Stimulated activated naive CD8-positive, alpha-beta T cell treated with anti-CD3 and anti-CD28 coated beads, Interleukin-15, Interleukin-2, amounts not matched to agents 100 ng/mL and 50 ng/mL, for 24 hours (primary cell): ENCODE measurements around the gene RAN.
A peak's percentile ranks its signal among the peaks of the same experiment; 100 is the strongest.
"Not testable (repeated sequence)": the region's sequence is repeated elsewhere in the genome, so short reads cannot be mapped to it uniquely, and the experiment has no call there.

Source experiments
- H3K27ac Mint-ChIP-seq: one replicate; pipeline ENCODE4 v1.8.0; 2021; ENCODE audit warnings: mild to moderate bottlenecking, mixed read lengths
- H3K27me3 Mint-ChIP-seq: one replicate; pipeline ENCODE4 v1.8.0; 2021; ENCODE audit warnings: mixed read lengths
- H3K36me3 Mint-ChIP-seq: one replicate; pipeline ENCODE4 v1.8.0; 2021; ENCODE audit warnings: low read depth, mixed read lengths
- H3K4me1 Mint-ChIP-seq: one replicate; pipeline ENCODE4 v1.8.0; 2021; ENCODE audit warnings: low read depth, mixed read lengths
- H3K4me3 Mint-ChIP-seq: one replicate; pipeline ENCODE4 v1.8.0; 2021; ENCODE audit warnings: mild to moderate bottlenecking, mixed read lengths
- H3K9me3 Mint-ChIP-seq: one replicate; pipeline ENCODE4 v1.8.0; 2021; ENCODE audit warnings: mixed read lengths

Gene RAN

GRCh38 chr12:130838951-130839769 is 32.7 kb upstream of the RAN start, which contains the start of gene STX2:
TSS of gene STX2 (minus strand) at chr12:130839250. CDS start at chr12:130839099, 151 bp downstream.
- no peaks in the 10 kb centered on the region for H3K27me3 Mint-ChIP-seq
- H3K4me1 Mint-ChIP-seq, result peaks cover 26% of the 10 kb centered on the region
- peak within 1 kb of the TSS; percentile 91 for H3K27ac Mint-ChIP-seq
- peak within 1 kb of the TSS; percentile 83 for H3K4me3 Mint-ChIP-seq
- H3K36me3 Mint-ChIP-seq, result no peaks in the 10 kb centered on the region
- H3K9me3 Mint-ChIP-seq, result no peaks in the 10 kb centered on the region

GRCh38 chr12:130839770-130840404 is 32.0 kb upstream of the RAN start:
- Mint-ChIP-seq H3K27ac (peak overlapping the region; percentile 91), H3K9me3 (no peaks in the 10 kb centered on the region), H3K4me3 (peak overlapping the region; percentile 83), H3K36me3 (no peaks in the 10 kb centered on the region), H3K4me1 (peaks cover 26% of the 10 kb centered on the region), H3K27me3 (no peaks in the 10 kb centered on the region)

GRCh38 chr12:130846369-130846768 is 25.5 kb upstream of the RAN start:
- Mint-ChIP-seq H3K27ac (no peak overlapping the region), H3K4me1 (no peaks in the 10 kb centered on the region)

GRCh38 chr12:130847112-130847511 is 24.8 kb upstream of the RAN start:
- no peak overlapping the region for H3K27ac Mint-ChIP-seq
- H3K9me3 Mint-ChIP-seq, result no peaks in the 10 kb centered on the region
- no peaks in the 10 kb centered on the region for H3K36me3 Mint-ChIP-seq
- H3K27me3 Mint-ChIP-seq, result no peaks in the 10 kb centered on the region
- no peak overlapping the region for H3K4me3 Mint-ChIP-seq
- H3K4me1 Mint-ChIP-seq, result no peaks in the 10 kb centered on the region

More at GRCh38 chr12:130846369-130846768, 25.5 kb upstream of the RAN start:
- no peaks in the 10 kb centered on the region for H3K9me3 Mint-ChIP-seq
- no peaks in the 10 kb centered on the region for H3K36me3 Mint-ChIP-seq
- no peaks in the 10 kb centered on the region for H3K27me3 Mint-ChIP-seq
- no peak overlapping the region for H3K4me3 Mint-ChIP-seq

GRCh38 chr12:130848105-130848504 is 23.8 kb upstream of the RAN start:
- H3K27ac Mint-ChIP-seq, result not testable (repeated sequence)

GRCh38 chr12:130848785-130849305 is 23.0 kb upstream of the RAN start:
- not testable (repeated sequence) for H3K27ac Mint-ChIP-seq, H3K27me3 Mint-ChIP-seq, H3K9me3 Mint-ChIP-seq, H3K36me3 Mint-ChIP-seq, H3K4me3 Mint-ChIP-seq, H3K4me1 Mint-ChIP-seq

More at GRCh38 chr12:130848105-130848504, 23.8 kb upstream of the RAN start:
- H3K4me1 Mint-ChIP-seq, H3K36me3 Mint-ChIP-seq, H3K9me3 Mint-ChIP-seq, H3K4me3 Mint-ChIP-seq, H3K27me3 Mint-ChIP-seq: not testable (repeated sequence)

- peaks cover 3% of the 10 kb centered on the region for H3K27me3 Mint-ChIP-seq
- H3K36me3 Mint-ChIP-seq, result no peaks in the 10 kb centered on the region
- no peak overlapping the region for H3K4me3 Mint-ChIP-seq
These were observed 22.1 kb upstream of the RAN start for GRCh38 chr12:130849561-130850417.

GRCh38 chr12:130850418-130851021 is 21.3 kb upstream of the RAN start:
- H3K9me3 Mint-ChIP-seq, result no peaks in the 10 kb centered on the region
- no peaks in the 10 kb centered on the region for H3K36me3 Mint-ChIP-seq
- no peaks in the 10 kb centered on the region for H3K4me1 Mint-ChIP-seq
- H3K4me3 Mint-ChIP-seq, result no peak overlapping the region
- H3K27ac Mint-ChIP-seq, result no peak overlapping the region
- H3K27me3 Mint-ChIP-seq, result peaks cover 3% of the 10 kb centered on the region

More at GRCh38 chr12:130849561-130850417, 22.1 kb upstream of the RAN start:
- Mint-ChIP-seq H3K27ac (no peak overlapping the region), H3K9me3 (no peaks in the 10 kb centered on the region), H3K4me1 (no peaks in the 10 kb centered on the region)

GRCh38 chr12:130856088-130856487 is 15.8 kb upstream of the RAN start:
- peaks cover 12% of the 10 kb centered on the region for H3K27me3 Mint-ChIP-seq
- H3K27ac Mint-ChIP-seq, result no peak overlapping the region
- H3K4me3 Mint-ChIP-seq, result no peak overlapping the region
- peaks cover 7% of the 10 kb centered on the region for H3K9me3 Mint-ChIP-seq
- H3K36me3 Mint-ChIP-seq, result peaks cover 4% of the 10 kb centered on the region
- no peaks in the 10 kb centered on the region for H3K4me1 Mint-ChIP-seq

- no peak overlapping the region for H3K27ac Mint-ChIP-seq
- no peaks in the 10 kb centered on the region for H3K4me1 Mint-ChIP-seq
- no peak overlapping the region for H3K4me3 Mint-ChIP-seq
- H3K9me3 Mint-ChIP-seq, result peaks cover 7% of the 10 kb centered on the region
- peaks cover 4% of the 10 kb centered on the region for H3K36me3 Mint-ChIP-seq
- H3K27me3 Mint-ChIP-seq, result peaks cover 12% of the 10 kb centered on the region
These were observed 13.8 kb upstream of the RAN start for GRCh38 chr12:130858084-130858483.

- H3K4me3 Mint-ChIP-seq, result no peak overlapping the region
- H3K9me3 Mint-ChIP-seq, result peaks cover 7% of the 10 kb centered on the region
- H3K4me1 Mint-ChIP-seq, result no peaks in the 10 kb centered on the region
- peaks cover 12% of the 10 kb centered on the region for H3K27me3 Mint-ChIP-seq
- H3K36me3 Mint-ChIP-seq, result peaks cover 5% of the 10 kb centered on the region
- H3K27ac Mint-ChIP-seq, result no peak overlapping the region
These were observed 12.7 kb upstream of the RAN start for GRCh38 chr12:130859161-130859560.

GRCh38 chr12:130860311-130860710 is 11.6 kb upstream of the RAN start:
- Mint-ChIP-seq H3K27me3 (peaks cover 9% of the 10 kb centered on the region), H3K4me3 (no peak overlapping the region), H3K27ac (no peak overlapping the region), H3K9me3 (peaks cover 7% of the 10 kb centered on the region), H3K36me3 (peaks cover 8% of the 10 kb centered on the region), H3K4me1 (no peaks in the 10 kb centered on the region)

GRCh38 chr12:130862161-130862560 is 9.7 kb upstream of the RAN start:
- H3K27ac Mint-ChIP-seq, result no peak overlapping the region

GRCh38 chr12:130862771-130863170 is 9.1 kb upstream of the RAN start:
- H3K4me1 Mint-ChIP-seq, H3K36me3 Mint-ChIP-seq, H3K27ac Mint-ChIP-seq, H3K27me3 Mint-ChIP-seq, H3K4me3 Mint-ChIP-seq, H3K9me3 Mint-ChIP-seq: not testable (repeated sequence)

More at GRCh38 chr12:130862161-130862560, 9.7 kb upstream of the RAN start:
- peaks cover 3% of the 10 kb centered on the region for H3K9me3 Mint-ChIP-seq
- peaks cover 3% of the 10 kb centered on the region for H3K36me3 Mint-ChIP-seq
- H3K27me3 Mint-ChIP-seq, result peaks cover 5% of the 10 kb centered on the region
- no peaks in the 10 kb centered on the region for H3K4me1 Mint-ChIP-seq
- no peak overlapping the region for H3K4me3 Mint-ChIP-seq
